Panc1 (cell line): ENCODE measurements around the gene CSTA. TPM values are rescaled to one million over a fixed set of nuclear protein-coding genes. Genes with fewer than 3 reads are reported as not detected.

ENCODE experiments used
- ATAC-seq: fragments of 200-7000 bp; cut with Tn5 transposase; 2 replicates; pipeline ENCODE4 v1.9.1; 2020; ENCODE audit warnings: mild to moderate bottlenecking, moderate library complexity
- BruUV-seq: library from RNA; stranded (reverse); fragments of 400-500 nt; replicated peaks from 2 replicates; lab custom pipeline; 2021; lab: Mats Ljungman, UMichigan
- CTCF ChIA-PET: fragments of 300-600 bp; sonication (Branson Sonifier 250); formaldehyde crosslinking; loops from one replicate; lab custom pipeline; 2022; ENCODE audit warnings: antibody characterized with exemption; lab: Charles Lee
- POLR2A ChIA-PET: fragments of 300-600 bp; sonication (Branson Sonifier 250); formaldehyde crosslinking; loops from one replicate; lab custom pipeline; 2022; ENCODE audit warnings: antibody characterized with exemption; lab: Charles Lee
- DNase-seq: peaks from one replicate; pipeline ENCODE4 v3.0.0-alpha.2; 2010; ENCODE audit warnings: low read depth, low spot score
- H3K27ac ChIP-seq: 2 replicates; pipeline ENCODE4 v1.5.1; 2011; ENCODE audit warnings: mild to moderate bottlenecking, low read length, inconsistent platforms
- H3K27me3 ChIP-seq: fragments of 200-500 bp; sonication (Bioruptor generic); 2 replicates; pipeline ENCODE4 v1.6.0; 2014; ENCODE audit warnings: low read length, inconsistent platforms; ENCODE audit not compliant: control insufficient read depth, insufficient read depth
- H3K36me3 ChIP-seq: fragments of 200-500 bp; sonication (Bioruptor generic); 2 replicates; pipeline ENCODE4 v1.5.1; 2014; ENCODE audit warnings: inconsistent platforms, mild to moderate bottlenecking, low read length, moderate library complexity; ENCODE audit not compliant: control insufficient read depth, insufficient read depth
- H3K4me1 ChIP-seq: 2 replicates; pipeline ENCODE4 v1.5.1; 2011; ENCODE audit warnings: inconsistent platforms, mild to moderate bottlenecking, low read length, moderate library complexity; ENCODE audit not compliant: control insufficient read depth, insufficient read depth
- H3K4me3 ChIP-seq, 2 experiments: 2 replicates each; pipeline ENCODE4 v1.5.1; 2011 to 2012; ENCODE audit warnings: low read depth in 2 of 2, low read length in 2 of 2, mild to moderate bottlenecking in 2 of 2, inconsistent platforms in 1 of 2, moderate library complexity in 1 of 2
- H3K9me3 ChIP-seq: fragments of 200-500 bp; sonication (Bioruptor generic); 2 replicates; pipeline ENCODE4 v1.5.1; 2014; ENCODE audit warnings: low read depth, mild to moderate bottlenecking, inconsistent platforms, low read length, moderate library complexity; ENCODE audit not compliant: control insufficient read depth, insufficient read depth
- CTCF ChIP-seq: fragments of 450-650 bp; IDR thresholded peaks from 2 replicates; pipeline ENCODE4 v1.5.1; 2017; ENCODE audit warnings: mild to moderate bottlenecking
- POLR2AphosphoS5 ChIP-seq: IDR thresholded peaks from 2 replicates; pipeline ENCODE4 v1.6.1; 2012; ENCODE audit warnings: mild to moderate bottlenecking, low read depth, low read length, moderate library complexity
- REST ChIP-seq, 2 experiments: IDR thresholded peaks; 2 replicates each; pipeline ENCODE4 v1.6.1; 2011 to 2012; ENCODE audit warnings: low read depth in 2 of 2, control low read depth in 1 of 2, low read length in 1 of 2, mild to moderate bottlenecking in 1 of 2, moderate library complexity in 1 of 2; ENCODE audit not compliant: insufficient read depth in 1 of 2
- SIN3A ChIP-seq: IDR thresholded peaks from 2 replicates; pipeline ENCODE4 v1.6.1; 2012; ENCODE audit warnings: low read depth, mild to moderate bottlenecking, low read length, moderate library complexity, borderline replicate concordance; ENCODE audit not compliant: insufficient read depth
- TCF7L2 ChIP-seq: IDR thresholded peaks from 2 replicates; pipeline ENCODE4 v1.6.1; 2011; ENCODE audit warnings: mild to moderate bottlenecking, low read depth, low read length, inconsistent platforms
- in situ Hi-C: cut with HindIII; loops from 2 replicates; pipeline ENCODE4 v1.10.0; 2016; ENCODE audit warnings: low sequenced_read_pairs, low pct_unique_long_range_greater_than_20kb
- intact Hi-C: fragments of 100-400 bp; cut with micrococcal nuclease; formaldehyde crosslinking; loops from one replicate; pipeline ENCODE4 v1.10.0; 2022; ENCODE audit not compliant: unreplicated experiment
- total RNA-seq: library from RNA; stranded (reverse); gene quantifications from one replicate; pipeline ENCODE4 v1.2.1, GENCODE V29; 2021; ENCODE audit not compliant: unreplicated experiment

CSTA gene
- total RNA-seq, 1 experiment from 2014 or later: not detected

- Histone ChIP-seq H3K4me1 (no peaks in the 10 kb centered on the region), H3K27me3 (peaks cover 24% of the 10 kb centered on the region), H3K4me3 (no peak overlapping the region), H3K27ac (no peak overlapping the region), H3K9me3 (no peaks in the 10 kb centered on the region), H3K36me3 (no peaks in the 10 kb centered on the region)
- DNase-seq (no peak), ATAC-seq (no peak)
- intact Hi-C loops: no loop called here
- in situ Hi-C loops: no loop called here
- CTCF ChIA-PET: no interaction called here
- POLR2A ChIA-PET: no interaction called here
- no peak for TF ChIP-seq TCF7L2
- no peak for TF ChIP-seq CTCF
- no peak for TF ChIP-seq SIN3A
- no peak for TF ChIP-seq POLR2AphosphoS5
- TF ChIP-seq REST (IDR thresholded peaks at IDR 0.05; ENCODE audit: insufficient read depth in 1 of 2, low read depth in 2 of 2, low read length in 1 of 2): no peak
- BruUV-seq: no TSS peak
Measured at GRCh38 chr3:122283796-122284445, 41.1 kb upstream of the CSTA start.

GRCh38 chr3:122284486-122284885 lies 40.6 kb upstream of the CSTA start:
- no TSS peak for BruUV-seq
- in situ Hi-C loops: no loop called here
- no peaks in the 10 kb centered on the region for H3K36me3 ChIP-seq
- peaks cover 20% of the 10 kb centered on the region for H3K27me3 ChIP-seq
- no peak for DNase-seq
- CTCF ChIA-PET: no interaction called here
- TF ChIP-seq TCF7L2 (no peak), REST (IDR thresholded peaks at IDR 0.05; ENCODE audit: insufficient read depth in 1 of 2, low read depth in 2 of 2, low read length in 1 of 2) (no peak), POLR2AphosphoS5 (no peak), SIN3A (no peak), CTCF (no peak)
- no peak overlapping the region for H3K4me3 ChIP-seq
- POLR2A ChIA-PET: no interaction called here
- no peak for ATAC-seq
- H3K27ac ChIP-seq: no peak overlapping the region
- H3K4me1 ChIP-seq: no peaks in the 10 kb centered on the region
- no peaks in the 10 kb centered on the region for H3K9me3 ChIP-seq
- intact Hi-C loops: no loop called here
